GM12892 (cell line): ENCODE results near the gene KLK11.

Experiments
- POLR2A ChIP-seq: IDR thresholded peaks from 2 replicates; pipeline ENCODE4 v1.6.1; 2011; ENCODE audit warnings: low read depth, low read length, control low read depth
- POLR2AphosphoS5 ChIP-seq: IDR thresholded peaks from 2 replicates; pipeline ENCODE4 v1.6.1; 2011; ENCODE audit warnings: low read depth, low read length, control low read depth
- TAF1 ChIP-seq: IDR thresholded peaks from 2 replicates; pipeline ENCODE4 v1.6.1; 2011; ENCODE audit warnings: low read depth, mild to moderate bottlenecking, control low read depth, low read length, borderline replicate concordance

DNA sequence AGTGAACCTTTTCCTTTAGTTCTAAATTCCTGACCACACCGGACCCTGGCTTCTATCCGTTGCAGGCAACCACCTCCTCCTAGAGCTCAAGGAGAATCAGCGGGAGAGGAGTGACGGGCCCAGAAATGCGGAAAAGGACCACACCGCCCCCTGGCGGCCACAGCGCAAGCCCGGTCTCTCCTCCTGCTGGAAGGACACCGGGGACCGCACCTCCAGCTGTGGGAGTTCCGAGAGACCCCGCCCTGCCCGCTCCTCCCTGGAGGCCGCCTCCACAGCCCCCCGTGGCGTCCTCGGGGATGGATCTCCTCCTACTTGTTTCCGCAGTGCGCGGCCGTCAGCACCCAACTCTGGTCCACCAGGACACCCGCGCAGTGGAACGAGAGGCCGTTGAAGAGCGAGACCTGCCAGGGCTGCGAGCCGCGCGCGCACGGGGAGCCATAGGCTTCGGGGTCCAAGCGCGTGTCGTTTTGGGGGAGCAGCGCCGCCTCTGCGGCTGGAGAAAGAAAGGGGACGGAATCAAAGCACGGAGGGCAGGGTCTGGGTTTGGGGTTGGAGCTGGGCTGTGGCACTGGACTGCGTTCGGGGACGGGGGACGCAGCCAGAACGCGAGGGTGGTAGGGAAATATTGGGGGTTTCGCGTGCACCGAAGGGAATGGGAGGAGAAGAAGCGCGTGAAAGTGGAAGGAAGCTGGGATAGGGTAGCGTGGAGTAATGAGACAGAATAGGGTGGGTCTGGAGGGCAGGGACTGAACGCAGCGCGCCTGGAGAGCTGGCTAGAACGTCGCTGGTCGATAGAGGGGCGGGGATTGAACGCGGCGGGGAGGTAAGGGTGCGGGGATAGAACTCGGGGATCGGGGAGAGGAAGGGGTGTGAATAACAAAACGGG is 9.4 kb downstream of the KLK11 start:
- TF ChIP-seq POLR2A: no peak
- TF ChIP-seq POLR2AphosphoS5: no peak
- no peak for TF ChIP-seq TAF1
